ENCODE measurements around the gene DRD3.

DNA sequence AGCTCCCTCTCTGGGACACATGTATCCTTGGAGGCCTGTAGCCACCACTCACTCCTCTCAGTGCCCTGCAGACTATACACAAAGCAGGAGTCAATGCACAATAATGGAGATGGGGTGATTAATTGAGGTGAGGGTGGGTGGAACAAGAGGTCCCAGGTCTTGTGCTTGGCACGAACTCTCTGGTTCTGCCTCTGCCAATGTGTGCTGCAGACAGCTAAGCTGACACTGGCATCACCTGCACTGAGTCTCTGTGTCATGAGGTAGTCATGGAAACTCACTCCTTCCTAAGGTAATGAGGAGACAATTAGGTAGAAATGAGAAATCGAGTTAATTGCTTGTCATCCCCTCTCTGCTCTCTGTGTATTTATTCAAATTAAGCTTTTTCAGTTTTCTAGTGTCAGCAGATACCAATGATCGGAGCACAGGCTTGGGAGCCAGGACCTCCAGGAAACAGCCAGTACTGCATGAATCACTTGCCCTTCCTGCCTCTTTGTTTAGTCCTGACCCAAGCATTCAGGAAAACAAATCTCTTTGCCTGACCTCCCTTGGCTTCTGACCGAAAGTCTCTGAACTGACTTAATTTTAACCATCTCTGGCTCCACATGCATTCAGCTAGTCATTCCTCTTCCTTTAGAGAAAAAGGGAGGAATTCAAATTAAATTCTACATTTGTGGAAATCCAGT lies 56.7 kb downstream of the DRD3 start:
- no peak for TF ChIP-seq POLR2A (IDR thresholded peaks at IDR 0.05)
- TF ChIP-seq, protein P1, sequence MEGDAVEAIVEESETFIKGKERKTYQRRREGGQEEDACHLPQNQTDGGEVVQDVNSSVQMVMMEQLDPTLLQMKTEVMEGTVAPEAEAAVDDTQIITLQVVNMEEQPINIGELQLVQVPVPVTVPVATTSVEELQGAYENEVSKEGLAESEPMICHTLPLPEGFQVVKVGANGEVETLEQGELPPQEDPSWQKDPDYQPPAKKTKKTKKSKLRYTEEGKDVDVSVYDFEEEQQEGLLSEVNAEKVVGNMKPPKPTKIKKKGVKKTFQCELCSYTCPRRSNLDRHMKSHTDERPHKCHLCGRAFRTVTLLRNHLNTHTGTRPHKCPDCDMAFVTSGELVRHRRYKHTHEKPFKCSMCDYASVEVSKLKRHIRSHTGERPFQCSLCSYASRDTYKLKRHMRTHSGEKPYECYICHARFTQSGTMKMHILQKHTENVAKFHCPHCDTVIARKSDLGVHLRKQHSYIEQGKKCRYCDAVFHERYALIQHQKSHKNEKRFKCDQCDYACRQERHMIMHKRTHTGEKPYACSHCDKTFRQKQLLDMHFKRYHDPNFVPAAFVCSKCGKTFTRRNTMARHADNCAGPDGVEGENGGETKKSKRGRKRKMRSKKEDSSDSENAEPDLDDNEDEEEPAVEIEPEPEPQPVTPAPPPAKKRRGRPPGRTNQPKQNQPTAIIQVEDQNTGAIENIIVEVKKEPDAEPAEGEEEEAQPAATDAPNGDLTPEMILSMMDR (IDR thresholded peaks at IDR 0.05): no peak

Data from body of pancreas (tissue), 4 donors.